WERI-Rb-1 (cell line): ENCODE results near the gene BHLHE41.

Source experiments
- DNase-seq: peaks from one replicate; pipeline ENCODE4 v3.0.0-alpha.2; 2020
- H3K27ac ChIP-seq: fragments of 250-450 bp; sonication (Bioruptor Pico); 2 replicates; pipeline ENCODE4 v1.5.1; 2020; ENCODE audit warnings: mild to moderate bottlenecking, moderate library complexity
- H3K27me3 ChIP-seq: fragments of 250-450 bp; sonication (Bioruptor Pico); 2 replicates; pipeline ENCODE4 v1.5.1; 2021; ENCODE audit warnings: mild to moderate bottlenecking, low read depth, moderate library complexity; ENCODE audit not compliant: insufficient read depth, severe bottlenecking
- H3K36me3 ChIP-seq: fragments of 250-450 bp; sonication (Bioruptor Pico); 2 replicates; pipeline ENCODE4 v1.5.1; 2020; ENCODE audit warnings: mild to moderate bottlenecking, moderate library complexity
- H3K4me3 ChIP-seq: 2 replicates; pipeline ENCODE4 v1.5.1; 2011; ENCODE audit warnings: low read depth, mild to moderate bottlenecking, control low read depth, low read length
- H3K9me3 ChIP-seq: fragments of 250-450 bp; sonication (Bioruptor Pico); 2 replicates; pipeline ENCODE4 v1.5.1; 2021; ENCODE audit warnings: mild to moderate bottlenecking, moderate library complexity; ENCODE audit not compliant: severe bottlenecking
- TF ChIP-seq, protein P1 (sequence below): IDR thresholded peaks from 2 replicates; pipeline ENCODE4 v1.5.1; 2011; ENCODE audit warnings: low read depth, mild to moderate bottlenecking, control low read depth, inconsistent platforms, low read length

The BHLHE41 gene

DNA sequence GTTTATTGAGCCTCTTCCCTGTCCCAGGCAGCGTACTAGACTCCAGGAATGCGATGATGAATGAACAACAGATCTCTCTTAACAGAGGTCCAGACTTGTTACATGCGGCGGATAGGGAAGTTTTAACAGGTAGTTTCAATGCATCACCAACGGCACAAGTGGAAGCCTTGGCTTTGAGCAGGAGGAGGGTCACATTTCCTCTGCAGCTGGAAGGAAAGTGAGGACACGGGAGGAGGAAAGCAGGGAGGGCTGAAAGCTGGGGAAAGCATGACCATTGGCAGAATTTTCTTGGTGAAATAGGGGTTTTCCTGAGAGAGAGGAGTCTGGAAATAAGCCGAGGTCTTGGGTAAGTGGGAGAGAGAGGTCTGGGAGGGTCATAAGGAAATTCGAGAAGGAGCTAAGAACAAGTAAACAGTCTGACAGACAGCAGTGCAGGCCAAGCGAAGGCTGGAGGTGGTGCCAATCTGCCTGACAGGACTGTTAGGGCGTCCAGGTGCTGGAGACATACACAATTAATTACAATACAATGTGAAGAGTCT is 15.4 kb downstream of the BHLHE41 start:
- no peak overlapping the region for H3K27ac ChIP-seq
- no peaks in the 10 kb centered on the region for H3K9me3 ChIP-seq
- no peak for DNase-seq
- H3K4me3 ChIP-seq = no peak overlapping the region
- H3K27me3 ChIP-seq = peaks cover 4% of the 10 kb centered on the region
- no peaks in the 10 kb centered on the region for H3K36me3 ChIP-seq
- TF ChIP-seq, protein P1, sequence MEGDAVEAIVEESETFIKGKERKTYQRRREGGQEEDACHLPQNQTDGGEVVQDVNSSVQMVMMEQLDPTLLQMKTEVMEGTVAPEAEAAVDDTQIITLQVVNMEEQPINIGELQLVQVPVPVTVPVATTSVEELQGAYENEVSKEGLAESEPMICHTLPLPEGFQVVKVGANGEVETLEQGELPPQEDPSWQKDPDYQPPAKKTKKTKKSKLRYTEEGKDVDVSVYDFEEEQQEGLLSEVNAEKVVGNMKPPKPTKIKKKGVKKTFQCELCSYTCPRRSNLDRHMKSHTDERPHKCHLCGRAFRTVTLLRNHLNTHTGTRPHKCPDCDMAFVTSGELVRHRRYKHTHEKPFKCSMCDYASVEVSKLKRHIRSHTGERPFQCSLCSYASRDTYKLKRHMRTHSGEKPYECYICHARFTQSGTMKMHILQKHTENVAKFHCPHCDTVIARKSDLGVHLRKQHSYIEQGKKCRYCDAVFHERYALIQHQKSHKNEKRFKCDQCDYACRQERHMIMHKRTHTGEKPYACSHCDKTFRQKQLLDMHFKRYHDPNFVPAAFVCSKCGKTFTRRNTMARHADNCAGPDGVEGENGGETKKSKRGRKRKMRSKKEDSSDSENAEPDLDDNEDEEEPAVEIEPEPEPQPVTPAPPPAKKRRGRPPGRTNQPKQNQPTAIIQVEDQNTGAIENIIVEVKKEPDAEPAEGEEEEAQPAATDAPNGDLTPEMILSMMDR = no peak

- Histone ChIP-seq H3K36me3 (no peaks in the 10 kb centered on the region), H3K4me3 (no peak overlapping the region), H3K27me3 (peaks cover 4% of the 10 kb centered on the region), H3K9me3 (no peaks in the 10 kb centered on the region), H3K27ac (no peak overlapping the region)
- TF ChIP-seq, protein P1 = no peak
- no peak for DNase-seq
Measured at GRCh38 chr12:26108915-26109314, 15.9 kb downstream of the BHLHE41 start.

DNA sequence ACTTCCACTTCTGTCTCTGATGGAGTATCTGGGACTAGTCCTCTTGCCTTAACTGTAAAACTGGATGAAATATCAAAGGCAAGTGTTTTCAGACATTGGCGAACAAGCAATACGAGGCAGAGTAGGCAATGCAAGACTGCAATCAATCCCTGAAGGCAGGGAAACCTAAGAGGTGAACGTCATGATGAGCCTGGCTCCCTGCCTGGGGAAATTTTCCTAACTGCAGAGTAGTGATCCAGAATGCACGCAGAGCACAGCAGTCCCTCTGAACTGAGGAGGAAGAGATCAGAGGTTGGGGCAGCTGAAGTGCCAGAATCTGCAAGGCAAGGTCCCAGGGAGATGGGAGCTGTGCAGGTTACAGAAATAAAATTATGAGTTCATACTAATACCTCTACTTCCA is 18.5 kb downstream of the BHLHE41 start:
- H3K36me3 ChIP-seq = no peaks in the 10 kb centered on the region
- DNase-seq = no peak
- no peaks in the 10 kb centered on the region for H3K27me3 ChIP-seq
- H3K27ac ChIP-seq = no peak overlapping the region
- no peaks in the 10 kb centered on the region for H3K9me3 ChIP-seq
- TF ChIP-seq, protein P1 = no peak
- no peak overlapping the region for H3K4me3 ChIP-seq

DNA sequence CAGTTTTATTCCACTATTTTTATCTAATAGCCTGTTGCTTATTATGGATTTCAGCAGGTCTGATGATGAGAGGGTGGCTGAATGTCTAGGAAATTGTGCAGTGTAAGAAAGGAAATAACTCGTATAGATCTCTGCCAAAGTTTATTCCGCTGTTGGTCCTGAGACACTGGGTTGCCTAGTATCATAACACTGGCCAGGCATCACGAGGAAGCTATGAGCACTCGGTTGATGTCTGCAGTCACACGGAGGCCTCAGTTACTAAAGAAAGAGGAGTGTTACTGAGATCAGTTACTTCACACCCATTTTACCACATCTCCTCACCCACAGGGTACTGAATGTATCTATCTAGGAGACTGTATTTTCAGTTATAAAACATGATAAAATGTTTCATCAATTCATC is 21.9 kb downstream of the BHLHE41 start:
- TF ChIP-seq, protein P1 = no peak
- Histone ChIP-seq H3K36me3 (no peaks in the 10 kb centered on the region), H3K4me3 (no peak overlapping the region), H3K27me3 (no peaks in the 10 kb centered on the region), H3K9me3 (no peaks in the 10 kb centered on the region), H3K27ac (no peak overlapping the region)
- no peak for DNase-seq

DNA sequence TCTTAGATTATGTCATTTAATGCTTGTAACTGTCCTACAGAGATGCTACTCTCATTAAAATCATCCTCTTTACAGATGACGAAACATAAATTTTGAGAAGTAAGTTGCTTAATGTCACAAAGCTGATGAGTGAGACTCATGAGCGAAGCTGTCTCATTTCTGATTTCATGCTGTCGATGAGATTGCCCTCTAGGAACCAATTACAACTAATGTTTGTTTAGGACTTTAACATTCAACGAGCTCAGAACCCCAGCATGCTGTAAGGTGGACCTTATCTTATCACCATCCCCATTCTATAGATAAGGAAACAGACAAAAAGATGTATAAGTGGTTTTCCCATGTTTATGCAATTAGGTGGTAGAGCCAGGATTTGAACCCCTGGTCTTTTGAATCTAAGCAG is 23.1 kb downstream of the BHLHE41 start:
- H3K27ac ChIP-seq = no peak overlapping the region

More for the DNA sequence above, 23.1 kb downstream of the BHLHE41 start:
- Histone ChIP-seq H3K9me3 (no peaks in the 10 kb centered on the region), H3K36me3 (no peaks in the 10 kb centered on the region), H3K4me3 (no peak overlapping the region), H3K27me3 (no peaks in the 10 kb centered on the region)
- TF ChIP-seq, protein P1 = no peak
- no peak for DNase-seq
